Keratinocyte (primary cell): ENCODE results near the gene RNF182. TPM values are rescaled to one million over a fixed set of nuclear protein-coding genes. Genes with fewer than 3 reads are reported as not detected.

Source experiments
- DNase-seq: peaks from one replicate; pipeline ENCODE4 v3.0.0-alpha.2; 2011; ENCODE audit warnings: low read depth, missing footprints, low spot score
- FAIRE-seq: peaks from 2 replicates; lab custom pipeline; 2011; peaks lifted over from hg19 to GRCh38; lab: Jason Lieb, UNC
- H2AFZ ChIP-seq: 2 replicates; pipeline ENCODE4 v1.6.0; 2012; ENCODE audit warnings: low read length, control low read depth, inconsistent platforms; ENCODE audit not compliant: control insufficient read depth
- H3K27ac ChIP-seq: 2 replicates; pipeline ENCODE4 v1.5.1; 2011; ENCODE audit warnings: low read length; ENCODE audit not compliant: control insufficient read depth, insufficient read depth
- H3K27me3 ChIP-seq: 3 replicates; pipeline ENCODE4 v1.6.0; 2011; ENCODE audit warnings: low read length; ENCODE audit not compliant: control insufficient read depth, insufficient read depth; ENCODE audit errors: extremely low read depth
- H3K36me3 ChIP-seq, 2 experiments: 2 replicates in 1 of 2; 3 replicates in 1 of 2; pipeline ENCODE4 v1.5.1; 2011; ENCODE audit warnings: low read length in 2 of 2, mild to moderate bottlenecking in 1 of 2; ENCODE audit not compliant: control insufficient read depth in 2 of 2, insufficient read depth in 2 of 2; ENCODE audit errors: extremely low read depth in 1 of 2
- H3K4me1 ChIP-seq: 3 replicates; pipeline ENCODE4 v1.5.1; 2011; ENCODE audit warnings: low read length; ENCODE audit not compliant: control insufficient read depth, insufficient read depth; ENCODE audit errors: extremely low read depth
- H3K4me2 ChIP-seq: 3 replicates; pipeline ENCODE4 v1.6.0; 2011; ENCODE audit warnings: low read depth, low read length; ENCODE audit not compliant: control insufficient read depth, insufficient read depth; ENCODE audit errors: extremely low read depth
- H3K4me3 ChIP-seq, 3 experiments: fragments of 200-600 bp in 1 of 3; sonication (generic) in 1 of 3; 2 replicates in 2 of 3; 3 replicates in 1 of 3; pipeline ENCODE4 v1.5.1; 2011 to 2016; ENCODE audit warnings: low read length in 3 of 3, mild to moderate bottlenecking in 3 of 3, control low read depth in 2 of 3, inconsistent platforms in 1 of 3, low read depth in 1 of 3, mixed read lengths in 1 of 3, mixed run types in 1 of 3, moderate library complexity in 1 of 3; ENCODE audit not compliant: control insufficient read depth in 2 of 3, insufficient read depth in 2 of 3; ENCODE audit errors: extremely low read depth in 1 of 3
- H3K79me2 ChIP-seq: 2 replicates; pipeline ENCODE4 v1.6.0; 2012; ENCODE audit warnings: low read length; ENCODE audit not compliant: control insufficient read depth, insufficient read depth
- H3K9ac ChIP-seq: 3 replicates; pipeline ENCODE4 v1.6.0; 2011; ENCODE audit warnings: low read length; ENCODE audit not compliant: control insufficient read depth, insufficient read depth; ENCODE audit errors: extremely low read depth
- H3K9me1 ChIP-seq: 3 replicates; pipeline ENCODE4 v1.6.0; 2011; ENCODE audit warnings: low read length; ENCODE audit not compliant: control insufficient read depth, insufficient read depth; ENCODE audit errors: extremely low read depth
- H3K9me3 ChIP-seq: 2 replicates; pipeline ENCODE4 v1.5.1; 2012; ENCODE audit warnings: low read depth, low read length; ENCODE audit not compliant: control insufficient read depth
- H4K20me1 ChIP-seq: 3 replicates; pipeline ENCODE4 v1.6.0; 2011; ENCODE audit warnings: low read length; ENCODE audit not compliant: control insufficient read depth, insufficient read depth; ENCODE audit errors: extremely low read depth
- EZH2 ChIP-seq: IDR thresholded peaks from one replicate; pipeline ENCODE4 v1.6.1; 2012; ENCODE audit warnings: inconsistent platforms, mild to moderate bottlenecking, low read length, moderate library complexity
- dilution Hi-C: fragments of 300-500 bp; cut with MboI; formaldehyde crosslinking; loops from one replicate; pipeline ENCODE4 v1.7.0; 2020; ENCODE audit warnings: low sequenced_read_pairs; ENCODE audit not compliant: extremely low pct_ligation_motif_present
- polyA plus RNA-seq, 5 experiments: library from polyadenylated mRNA; depleted of rRNA in 3 of 5; stranded (reverse) in 3 of 5; stranded (forward) in 1 of 5; unstranded in 1 of 5; fragments of >200 nt; gene quantifications; 1 replicate in 1 of 5; 2 replicates in 3 of 5; 3 replicates in 1 of 5; pipeline versions ENCODE4 v1.2.1 to v1.2.3, GENCODE V29; 2011 to 2012; ENCODE audit warnings: missing spikeins in 2 of 5, low read depth in 1 of 5, low replicate concordance in 1 of 5
- TF ChIP-seq, protein P1 (sequence below), 3 experiments: IDR thresholded peaks in 1 of 3; conservative IDR thresholded peaks in 1 of 3; optimal IDR thresholded peaks in 1 of 3; 2 replicates in 2 of 3; 3 replicates in 1 of 3; pipeline versions ENCODE3 to v1.5.1; 2011; ENCODE audit warnings: low read length in 3 of 3, mild to moderate bottlenecking in 3 of 3, moderate library complexity in 2 of 3, control low read depth in 1 of 3, inconsistent platforms in 1 of 3; ENCODE audit not compliant: insufficient read depth in 2 of 3; ENCODE audit errors: extremely low read depth in 1 of 3

Gene RNF182
- polyA plus RNA-seq, 1 donor (not counting 4 experiments of a cell fraction or from before 2014, with no cell fraction given), result 2.0 TPM

- peaks cover 2% of the 10 kb centered on the region for H3K4me1 ChIP-seq
- no peaks in the 10 kb centered on the region for H4K20me1 ChIP-seq
- H3K27ac ChIP-seq, result no peak overlapping the region
- H2AFZ ChIP-seq, result no peak overlapping the region
- no peaks in the 10 kb centered on the region for H3K9me3 ChIP-seq
- H3K79me2 ChIP-seq, result no peaks in the 10 kb centered on the region
- no peak overlapping the region for H3K9ac ChIP-seq
- no peak overlapping the region for H3K4me2 ChIP-seq
- no peak for FAIRE-seq
- H3K36me3 ChIP-seq, result no peaks in the 10 kb centered on the region
- no peak for DNase-seq
- no peak for TF ChIP-seq EZH2
- TF ChIP-seq, protein P1, sequence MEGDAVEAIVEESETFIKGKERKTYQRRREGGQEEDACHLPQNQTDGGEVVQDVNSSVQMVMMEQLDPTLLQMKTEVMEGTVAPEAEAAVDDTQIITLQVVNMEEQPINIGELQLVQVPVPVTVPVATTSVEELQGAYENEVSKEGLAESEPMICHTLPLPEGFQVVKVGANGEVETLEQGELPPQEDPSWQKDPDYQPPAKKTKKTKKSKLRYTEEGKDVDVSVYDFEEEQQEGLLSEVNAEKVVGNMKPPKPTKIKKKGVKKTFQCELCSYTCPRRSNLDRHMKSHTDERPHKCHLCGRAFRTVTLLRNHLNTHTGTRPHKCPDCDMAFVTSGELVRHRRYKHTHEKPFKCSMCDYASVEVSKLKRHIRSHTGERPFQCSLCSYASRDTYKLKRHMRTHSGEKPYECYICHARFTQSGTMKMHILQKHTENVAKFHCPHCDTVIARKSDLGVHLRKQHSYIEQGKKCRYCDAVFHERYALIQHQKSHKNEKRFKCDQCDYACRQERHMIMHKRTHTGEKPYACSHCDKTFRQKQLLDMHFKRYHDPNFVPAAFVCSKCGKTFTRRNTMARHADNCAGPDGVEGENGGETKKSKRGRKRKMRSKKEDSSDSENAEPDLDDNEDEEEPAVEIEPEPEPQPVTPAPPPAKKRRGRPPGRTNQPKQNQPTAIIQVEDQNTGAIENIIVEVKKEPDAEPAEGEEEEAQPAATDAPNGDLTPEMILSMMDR (optimal IDR thresholded peaks at IDR 0.05 in 1 of 3, IDR thresholded peaks at IDR 0.05 in 1 of 3, conservative IDR thresholded peaks at IDR 0.05 in 1 of 3; ENCODE audit: extremely low read depth in 1 of 3, insufficient read depth in 2 of 3, low read length in 3 of 3), result no peak
- no peaks in the 10 kb centered on the region for H3K27me3 ChIP-seq
- dilution Hi-C loops, result no loop called here
- no peaks in the 10 kb centered on the region for H3K9me1 ChIP-seq
- no peak overlapping the region for H3K4me3 ChIP-seq
Measured at GRCh38 chr6:13881621-13882165, 43.1 kb upstream of the RNF182 start.

GRCh38 chr6:13883966-13884365 lies 40.8 kb upstream of the RNF182 start:
- H2AFZ ChIP-seq, result no peak overlapping the region
- FAIRE-seq, result no peak

More at GRCh38 chr6:13883966-13884365, 40.8 kb upstream of the RNF182 start:
- Histone ChIP-seq H3K4me2 (no peak overlapping the region), H3K27ac (no peak overlapping the region), H3K9me3 (no peaks in the 10 kb centered on the region), H3K4me1 (no peaks in the 10 kb centered on the region), H3K9me1 (no peaks in the 10 kb centered on the region), H3K9ac (no peak overlapping the region), H4K20me1 (no peaks in the 10 kb centered on the region), H3K4me3 (no peak overlapping the region), H3K27me3 (no peaks in the 10 kb centered on the region), H3K36me3 (no peaks in the 10 kb centered on the region), H3K79me2 (no peaks in the 10 kb centered on the region)
- TF ChIP-seq, protein P1 (optimal IDR thresholded peaks at IDR 0.05 in 1 of 3, IDR thresholded peaks at IDR 0.05 in 1 of 3, conservative IDR thresholded peaks at IDR 0.05 in 1 of 3; ENCODE audit: extremely low read depth in 1 of 3, insufficient read depth in 2 of 3, low read length in 3 of 3), result no peak
- no peak for TF ChIP-seq EZH2
- dilution Hi-C loops, result no loop called here
- DNase-seq, result no peak
